HG02981 (cell line): ENCODE results near the gene ITPK1.
"Not testable (repeated sequence)": the region's sequence is repeated elsewhere in the genome, so short reads cannot be mapped to it uniquely, and the experiment has no call there.

Source experiments
- ATAC-seq: cut with Tn5 transposase; IDR thresholded peaks from one replicate; pipeline ENCODE4 v1.9.1; 2021; ENCODE audit warnings: mild to moderate bottlenecking, moderate library complexity; ENCODE audit not compliant: unreplicated experiment

Gene ITPK1

GRCh38 chr14:93115821-93116675 lies at the start of gene ITPK1:
TSS of gene ITPK1 (minus strand) at chr14:93115925. CDS start at chr14:93115163, 762 bp downstream.
- peak; percentile 49 for ATAC-seq

GRCh38 chr14:93163564-93163963 lies 47.8 kb upstream of the ITPK1 start:
- ATAC-seq = no peak

- ATAC-seq = no peak
Observed at GRCh38 chr14:93161411-93161940, 45.8 kb upstream of the ITPK1 start.

- ATAC-seq = no peak
Observed at GRCh38 chr14:93160353-93160801, 44.7 kb upstream of the ITPK1 start.

GRCh38 chr14:93159625-93160352 lies 44.1 kb upstream of the ITPK1 start:
- not testable (repeated sequence) for ATAC-seq

GRCh38 chr14:93158349-93158748 lies 42.6 kb upstream of the ITPK1 start:
- not testable (repeated sequence) for ATAC-seq

GRCh38 chr14:93156693-93157369 lies 41.1 kb upstream of the ITPK1 start:
- no peak for ATAC-seq

GRCh38 chr14:93155667-93156066 lies 39.9 kb upstream of the ITPK1 start:
- ATAC-seq = no peak

- no peak for ATAC-seq
Observed at GRCh38 chr14:93153121-93153520, 37.4 kb upstream of the ITPK1 start.

GRCh38 chr14:93150227-93151208 lies 34.8 kb upstream of the ITPK1 start:
- no peak for ATAC-seq

GRCh38 chr14:93148979-93149378 lies 33.3 kb upstream of the ITPK1 start:
- no peak for ATAC-seq

GRCh38 chr14:93146119-93146518 lies 30.4 kb upstream of the ITPK1 start:
- ATAC-seq = no peak

- ATAC-seq = no peak
Observed at GRCh38 chr14:93142854-93143652, 27.3 kb upstream of the ITPK1 start.

GRCh38 chr14:93137864-93138263 lies 22.1 kb upstream of the ITPK1 start:
- ATAC-seq = no peak

GRCh38 chr14:93136508-93136907 lies 20.8 kb upstream of the ITPK1 start:
- ATAC-seq = not testable (repeated sequence)

GRCh38 chr14:93136009-93136408 lies 20.3 kb upstream of the ITPK1 start:
- ATAC-seq = no peak

- ATAC-seq = no peak
Observed at GRCh38 chr14:93135399-93135798, 19.7 kb upstream of the ITPK1 start.

- no peak for ATAC-seq
Observed at GRCh38 chr14:93133464-93133863, 17.7 kb upstream of the ITPK1 start.

GRCh38 chr14:93132472-93133065 lies 16.8 kb upstream of the ITPK1 start:
- no peak for ATAC-seq
